Right lobe of liver (tissue), 4 donors: ENCODE data around the gene MAP2.

Experiments used
- POLR2A ChIP-seq: fragments of 450-650 bp; IDR thresholded peaks from one replicate; pipeline ENCODE4 v1.6.1; 2017; ENCODE audit warnings: antibody characterized with exemption, mild to moderate bottlenecking
- TF ChIP-seq, protein P1 (sequence below), 4 donors: fragments of 200-600 bp in 3 of 4; fragments of 450-650 bp in 1 of 4; IDR thresholded peaks; one replicate each; pipeline versions ENCODE4 v1.5.1 to v1.8.0; 2016 to 2022; ENCODE audit warnings: antibody characterized with exemption in 4 of 4, mild to moderate bottlenecking in 2 of 4
- donor health status: DM: no; HTN: no; CAD: no.
- donor health status: DM: no; HTN: no; CAD: no.
- donor health status: DM: no; HTN: yes; CAD: no.

GRCh38 chr2:209638346-209638745, 214.5 kb downstream of the MAP2 start:
- TF ChIP-seq, protein P1, sequence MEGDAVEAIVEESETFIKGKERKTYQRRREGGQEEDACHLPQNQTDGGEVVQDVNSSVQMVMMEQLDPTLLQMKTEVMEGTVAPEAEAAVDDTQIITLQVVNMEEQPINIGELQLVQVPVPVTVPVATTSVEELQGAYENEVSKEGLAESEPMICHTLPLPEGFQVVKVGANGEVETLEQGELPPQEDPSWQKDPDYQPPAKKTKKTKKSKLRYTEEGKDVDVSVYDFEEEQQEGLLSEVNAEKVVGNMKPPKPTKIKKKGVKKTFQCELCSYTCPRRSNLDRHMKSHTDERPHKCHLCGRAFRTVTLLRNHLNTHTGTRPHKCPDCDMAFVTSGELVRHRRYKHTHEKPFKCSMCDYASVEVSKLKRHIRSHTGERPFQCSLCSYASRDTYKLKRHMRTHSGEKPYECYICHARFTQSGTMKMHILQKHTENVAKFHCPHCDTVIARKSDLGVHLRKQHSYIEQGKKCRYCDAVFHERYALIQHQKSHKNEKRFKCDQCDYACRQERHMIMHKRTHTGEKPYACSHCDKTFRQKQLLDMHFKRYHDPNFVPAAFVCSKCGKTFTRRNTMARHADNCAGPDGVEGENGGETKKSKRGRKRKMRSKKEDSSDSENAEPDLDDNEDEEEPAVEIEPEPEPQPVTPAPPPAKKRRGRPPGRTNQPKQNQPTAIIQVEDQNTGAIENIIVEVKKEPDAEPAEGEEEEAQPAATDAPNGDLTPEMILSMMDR (IDR thresholded peaks at IDR 0.05), result no peak
- TF ChIP-seq POLR2A, result no peak
